ENCODE results near the gene PRPF6. TPM values are rescaled to one million over a fixed set of nuclear protein-coding genes. Genes with fewer than 3 reads are reported as not detected.

The PRPF6 gene
- total RNA-seq, 2 donors from 2014 or later: 77.5 to 95.7 TPM

- no peak overlapping the region for H3K27ac Mint-ChIP-seq
- no peak for DNase-seq
- no peak overlapping the region for H3K4me3 Mint-ChIP-seq
- ATAC-seq (replicated peaks in 1 of 2): no peak
- H3K27me3 Mint-ChIP-seq (ENCODE audit: low read depth): no peaks in the 10 kb centered on the region
- peaks cover 55% of the 10 kb centered on the region for H3K4me1 Mint-ChIP-seq (ENCODE audit: low read depth)
- H3K36me3 Mint-ChIP-seq (ENCODE audit: insufficient read depth in 2 of 2): peaks cover 0 to 1% of the 10 kb centered on the region in 2 donors
- H3K9me3 Mint-ChIP-seq: no peaks in the 10 kb centered on the region
These were observed 28.8 kb upstream of the PRPF6 start for GRCh38 chr20:63952210-63952535.

- Mint-ChIP-seq H3K27ac (peak overlapping the region; percentile 55), H3K9me3 (no peaks in the 10 kb centered on the region), H3K4me3 (no peak overlapping the region), H3K4me1 (ENCODE audit: low read depth) (peaks cover 55% of the 10 kb centered on the region), H3K27me3 (ENCODE audit: low read depth) (no peaks in the 10 kb centered on the region), H3K36me3 (ENCODE audit: insufficient read depth in 2 of 2) (peaks cover 0 to 1% of the 10 kb centered on the region in 2 donors)
- DNase-seq (no peak), ATAC-seq (replicated peaks in 1 of 2) (no peak)
These were observed 28.2 kb upstream of the PRPF6 start for GRCh38 chr20:63952769-63953168.

- H3K36me3 Mint-ChIP-seq (ENCODE audit: insufficient read depth in 2 of 2): no peaks in the 10 kb centered on the region
- ATAC-seq (replicated peaks in 1 of 2): no peak
- H3K27me3 Mint-ChIP-seq (ENCODE audit: low read depth): no peaks in the 10 kb centered on the region
- peaks cover 54% of the 10 kb centered on the region for H3K4me1 Mint-ChIP-seq (ENCODE audit: low read depth)
- no peaks in the 10 kb centered on the region for H3K9me3 Mint-ChIP-seq
- H3K4me3 Mint-ChIP-seq: peak overlapping the region; percentile 89 to 90
- peak overlapping the region; percentile 64 for H3K27ac Mint-ChIP-seq
- no peak for DNase-seq
These were observed 27.0 kb upstream of the PRPF6 start for GRCh38 chr20:63953764-63954429.

GRCh38 chr20:63955281-63955826 lies 25.6 kb upstream of the PRPF6 start:
- peak overlapping the region; percentile 89 to 90 for H3K4me3 Mint-ChIP-seq
- H3K4me1 Mint-ChIP-seq (ENCODE audit: low read depth): peaks cover 44% of the 10 kb centered on the region
- H3K27ac Mint-ChIP-seq: no peak overlapping the region
- no peaks in the 10 kb centered on the region for H3K36me3 Mint-ChIP-seq (ENCODE audit: insufficient read depth in 2 of 2)
- no peaks in the 10 kb centered on the region for H3K27me3 Mint-ChIP-seq (ENCODE audit: low read depth)
- peak; percentile 55 to 64 for DNase-seq
- ATAC-seq (replicated peaks in 1 of 2): peak; percentile 10 to 27
- H3K9me3 Mint-ChIP-seq: no peaks in the 10 kb centered on the region

GRCh38 chr20:63955827-63956663 lies 24.9 kb upstream of the PRPF6 start, which contains the start of gene UCKL1:
UCKL1 (minus strand) TSS chr20:63956416; CDS start chr20:63956372, 44 bp downstream.
- ATAC-seq (replicated peaks in 1 of 2) (peak; percentile 80 to 81), DNase-seq (peak; percentile 91 to 92)
- H3K27ac Mint-ChIP-seq: peak within 1 kb of the TSS; percentile 70
- H3K36me3 Mint-ChIP-seq (ENCODE audit: insufficient read depth in 2 of 2): no peaks in the 10 kb centered on the region
- H3K9me3 Mint-ChIP-seq: no peaks in the 10 kb centered on the region
- no peaks in the 10 kb centered on the region for H3K27me3 Mint-ChIP-seq (ENCODE audit: low read depth)
- H3K4me1 Mint-ChIP-seq (ENCODE audit: low read depth): peaks cover 44% of the 10 kb centered on the region
- peak within 1 kb of the TSS; percentile 89 to 90 for H3K4me3 Mint-ChIP-seq

- Mint-ChIP-seq H3K27ac (no peak overlapping the region), H3K36me3 (ENCODE audit: insufficient read depth in 2 of 2) (peaks cover 0 to 2% of the 10 kb centered on the region in 2 donors), H3K27me3 (ENCODE audit: low read depth) (no peaks in the 10 kb centered on the region), H3K9me3 (no peaks in the 10 kb centered on the region), H3K4me3 (peak overlapping the region; percentile 82 to 89), H3K4me1 (ENCODE audit: low read depth) (peaks cover 44% of the 10 kb centered on the region)
- ATAC-seq (replicated peaks in 1 of 2) (peak; percentile 21 to 26), DNase-seq (no peak)
These were observed 24.3 kb upstream of the PRPF6 start for GRCh38 chr20:63956664-63957003.

GRCh38 chr20:63957004-63957689 lies 23.8 kb upstream of the PRPF6 start:
- Mint-ChIP-seq H3K4me1 (ENCODE audit: low read depth) (peaks cover 44% of the 10 kb centered on the region), H3K9me3 (no peaks in the 10 kb centered on the region), H3K27ac (peak overlapping the region; percentile 65), H3K36me3 (ENCODE audit: insufficient read depth in 2 of 2) (peaks cover 0 to 2% of the 10 kb centered on the region in 2 donors), H3K4me3 (peak overlapping the region; percentile 82 to 89), H3K27me3 (ENCODE audit: low read depth) (no peaks in the 10 kb centered on the region)
- ATAC-seq (replicated peaks in 1 of 2) (peak; percentile 55 to 63), DNase-seq (peak; percentile 77 to 84)

- Mint-ChIP-seq H3K27me3 (ENCODE audit: low read depth) (no peaks in the 10 kb centered on the region), H3K36me3 (ENCODE audit: insufficient read depth in 2 of 2) (peaks cover 2% of the 10 kb centered on the region in 2 donors), H3K4me1 (ENCODE audit: low read depth) (peaks cover 44% of the 10 kb centered on the region), H3K4me3 (peak overlapping the region; percentile 82 to 89), H3K27ac (peak overlapping the region; percentile 65), H3K9me3 (no peaks in the 10 kb centered on the region)
- ATAC-seq (replicated peaks in 1 of 2): no peak
- peak; percentile 54 to 65 for DNase-seq
These were observed 23.1 kb upstream of the PRPF6 start for GRCh38 chr20:63957690-63958441.

GRCh38 chr20:63958471-63958870 lies 22.5 kb upstream of the PRPF6 start:
- peak overlapping the region; percentile 34 to 66 for H3K4me3 Mint-ChIP-seq
- no peaks in the 10 kb centered on the region for H3K27me3 Mint-ChIP-seq (ENCODE audit: low read depth)
- H3K4me1 Mint-ChIP-seq (ENCODE audit: low read depth): peaks cover 38% of the 10 kb centered on the region
- ATAC-seq (replicated peaks in 1 of 2) (no peak), DNase-seq (no peak)
- peaks cover 2% of the 10 kb centered on the region in 2 donors for H3K36me3 Mint-ChIP-seq (ENCODE audit: insufficient read depth in 2 of 2)
- H3K27ac Mint-ChIP-seq: peak overlapping the region; percentile 68
- H3K9me3 Mint-ChIP-seq: no peaks in the 10 kb centered on the region

GRCh38 chr20:63958964-63959698 lies 21.8 kb upstream of the PRPF6 start:
- no peak for DNase-seq
- Mint-ChIP-seq H3K36me3 (ENCODE audit: insufficient read depth in 2 of 2) (peaks cover 2% of the 10 kb centered on the region in 2 donors), H3K27ac (no peak overlapping the region), H3K4me1 (ENCODE audit: low read depth) (peaks cover 32% of the 10 kb centered on the region), H3K9me3 (no peaks in the 10 kb centered on the region), H3K4me3 (no peak overlapping the region), H3K27me3 (ENCODE audit: low read depth) (no peaks in the 10 kb centered on the region)
- no peak for ATAC-seq (replicated peaks in 1 of 2)

GRCh38 chr20:63959699-63960075 lies 21.2 kb upstream of the PRPF6 start:
- no peak for DNase-seq
- Mint-ChIP-seq H3K27ac (no peak overlapping the region), H3K4me1 (ENCODE audit: low read depth) (peaks cover 26% of the 10 kb centered on the region), H3K27me3 (ENCODE audit: low read depth) (no peaks in the 10 kb centered on the region), H3K4me3 (no peak overlapping the region), H3K9me3 (no peaks in the 10 kb centered on the region), H3K36me3 (ENCODE audit: insufficient read depth in 2 of 2) (peaks cover 2% of the 10 kb centered on the region in 2 donors)
- no peak for ATAC-seq (replicated peaks in 1 of 2)
